CD4-positive, CD25-positive, alpha-beta regulatory T cell (primary cell): Measurements from ENCODE around the gene SGMS1. TPM values are rescaled to one million over a fixed set of nuclear protein-coding genes. Genes with fewer than 3 reads are reported as not detected.
"Not testable (repeated sequence)": the region's sequence is repeated elsewhere in the genome, so short reads cannot be mapped to it uniquely, and the experiment has no call there.

Experiments
- ATAC-seq, 2 donors: fragments of 150-1000 bp; cut with Tn5 transposase; one replicate each; pipeline ENCODE4 v1.10.0; 2021; ENCODE audit warnings: low read depth in 2 of 2, moderate number of reproducible peaks in 2 of 2, moderate library complexity in 1 of 2
- DNase-seq, 3 donors: peaks; one replicate each; pipeline versions ENCODE4 v3.0.0 to v3.0.0-alpha.2; 2012 to 2022; ENCODE audit warnings: mixed read lengths in 1 of 3
- H3K27ac ChIP-seq: one replicate; pipeline ENCODE4 v1.7.0; 2013; ENCODE audit warnings: mild to moderate bottlenecking, low read length; ENCODE audit not compliant: insufficient read depth, poor library complexity, severe bottlenecking
- H3K27me3 ChIP-seq: one replicate; pipeline ENCODE4 v1.7.0; 2013; ENCODE audit warnings: low read length; ENCODE audit not compliant: control insufficient read depth, insufficient read depth
- H3K36me3 ChIP-seq: one replicate; pipeline ENCODE4 v1.7.0; 2013; ENCODE audit warnings: mild to moderate bottlenecking, low read length, moderate library complexity; ENCODE audit not compliant: control insufficient read depth, insufficient read depth
- H3K4me1 ChIP-seq: 2 replicates; pipeline ENCODE4 v1.7.0; 2013; ENCODE audit warnings: mild to moderate bottlenecking, low read length; ENCODE audit not compliant: insufficient read depth, control insufficient read depth, poor library complexity, severe bottlenecking
- H3K4me3 ChIP-seq: one replicate; pipeline ENCODE4 v1.7.0; 2013; ENCODE audit warnings: low read depth, mild to moderate bottlenecking, low read length, moderate library complexity
- H3K9me3 ChIP-seq, 2 experiments: 1 replicate in 1 of 2; 2 replicates in 1 of 2; pipeline ENCODE4 v1.7.0; 2013; ENCODE audit warnings: low read length in 2 of 2, mild to moderate bottlenecking in 1 of 2, moderate library complexity in 1 of 2; ENCODE audit not compliant: control insufficient read depth in 2 of 2
- H3K27ac Mint-ChIP-seq, 3 donors: one replicate each; pipeline ENCODE4 v1.8.0; 2020 to 2022; ENCODE audit warnings: mild to moderate bottlenecking in 3 of 3, mixed read lengths in 3 of 3, moderate library complexity in 2 of 3
- H3K27me3 Mint-ChIP-seq: one replicate; pipeline ENCODE4 v1.8.0; 2022; ENCODE audit warnings: mild to moderate bottlenecking, mixed read lengths
- H3K36me3 Mint-ChIP-seq: one replicate; pipeline ENCODE4 v1.8.0; 2020; ENCODE audit warnings: mixed read lengths
- H3K4me1 Mint-ChIP-seq, 4 donors: one replicate each; pipeline ENCODE4 v1.8.0; 2020 to 2022; ENCODE audit warnings: mixed read lengths in 4 of 4, mild to moderate bottlenecking in 1 of 4
- H3K4me3 Mint-ChIP-seq, 4 donors: one replicate each; pipeline ENCODE4 v1.8.0; 2020 to 2022; ENCODE audit warnings: mild to moderate bottlenecking in 4 of 4, mixed read lengths in 4 of 4, moderate library complexity in 3 of 4
- H3K9me3 Mint-ChIP-seq, 7 donors: one replicate each; pipeline ENCODE4 v1.8.0; 2020 to 2022; ENCODE audit warnings: mixed read lengths in 7 of 7, mild to moderate bottlenecking in 3 of 7, moderate library complexity in 2 of 7
- polyA plus RNA-seq, 4 donors: library from polyadenylated mRNA; unstranded; fragments of 300-500 nt; fragmentation: Illumina TruSeq; gene quantifications; one replicate each; pipeline ENCODE4 v1.2.3, GENCODE V29; 2021
- total RNA-seq: library from RNA; stranded (reverse); gene quantifications from one replicate; pipeline ENCODE4 v1.2.3, GENCODE V29; 2022

SGMS1 gene
- total and polyA plus RNA-seq, 5 donors from 2014 or later: 25.7 to 241 (median 33.0) TPM

- Mint-ChIP-seq H3K4me1 (peaks cover 0 to 18% (median 5%) of the 10 kb centered on the region in 4 donors), H3K4me3 (peak overlapping the region; percentile 80 to 97 (median 88)), H3K27ac (peak overlapping the region; percentile 43 to 88 (median 84))
- not testable (repeated sequence) for H3K4me1 ChIP-seq, H3K27me3 ChIP-seq, H3K27me3 Mint-ChIP-seq, H3K9me3 Mint-ChIP-seq, H3K36me3 ChIP-seq, H3K27ac ChIP-seq, H3K9me3 ChIP-seq, H3K36me3 Mint-ChIP-seq
- H3K4me3 ChIP-seq: peak overlapping the region; percentile 45
- ATAC-seq: peak; percentile 81 to 95
- peak; percentile 24 to 87 (median 64) for DNase-seq
These were observed 36.3 kb upstream of the SGMS1 start for GRCh38 chr10:50659865-50660730.

GRCh38 chr10:50659016-50659864, 35.5 kb upstream of the SGMS1 start:
- not testable (repeated sequence) for H3K4me1 ChIP-seq, ATAC-seq, H3K9me3 Mint-ChIP-seq, H3K36me3 ChIP-seq, DNase-seq, H3K9me3 ChIP-seq, H3K27me3 ChIP-seq, H3K27me3 Mint-ChIP-seq, H3K27ac ChIP-seq, H3K36me3 Mint-ChIP-seq
- Mint-ChIP-seq H3K27ac (peak overlapping the region in 1 of 3 donors; percentile 74), H3K4me3 (peak overlapping the region; percentile 80 to 97 (median 88)), H3K4me1 (peaks cover 0 to 20% (median 7%) of the 10 kb centered on the region in 4 donors)
- peak overlapping the region; percentile 45 for H3K4me3 ChIP-seq

- Histone ChIP-seq H3K27ac (no peak overlapping the region), H3K4me3 (no peak overlapping the region), H3K27me3 (no peaks in the 10 kb centered on the region), H3K9me3 (no peaks in the 10 kb centered on the region), H3K36me3 (no peaks in the 10 kb centered on the region), H3K4me1 (peaks cover 11% of the 10 kb centered on the region)
- Mint-ChIP-seq H3K27ac (no peak overlapping the region), H3K4me1 (peaks cover 8 to 30% (median 13%) of the 10 kb centered on the region in 4 donors), H3K27me3 (no peaks in the 10 kb centered on the region), H3K4me3 (peak overlapping the region; percentile 21 to 46 (median 42)), H3K36me3 (no peaks in the 10 kb centered on the region), H3K9me3 (no peaks in the 10 kb centered on the region)
- no peak for DNase-seq
- no peak for ATAC-seq
These were observed 34.4 kb upstream of the SGMS1 start for GRCh38 chr10:50658165-50658564.

- H3K4me1 ChIP-seq: peaks cover 11% of the 10 kb centered on the region
- H3K27me3 Mint-ChIP-seq: no peaks in the 10 kb centered on the region
- H3K27me3 ChIP-seq: no peaks in the 10 kb centered on the region
- no peak overlapping the region for H3K27ac Mint-ChIP-seq
- H3K27ac ChIP-seq: no peak overlapping the region
- no peaks in the 10 kb centered on the region for H3K9me3 Mint-ChIP-seq
- DNase-seq: no peak
- H3K36me3 Mint-ChIP-seq: no peaks in the 10 kb centered on the region
- H3K4me3 ChIP-seq: no peak overlapping the region
- peak overlapping the region in 1 of 4 donors; percentile 48 for H3K4me3 Mint-ChIP-seq
- peaks cover 13 to 24% (median 16%) of the 10 kb centered on the region in 4 donors for H3K4me1 Mint-ChIP-seq
- no peaks in the 10 kb centered on the region for H3K9me3 ChIP-seq
- no peak for ATAC-seq
- H3K36me3 ChIP-seq: no peaks in the 10 kb centered on the region
These were observed 30.0 kb upstream of the SGMS1 start for GRCh38 chr10:50653758-50654157.

- Mint-ChIP-seq H3K4me1 (peaks cover 13 to 21% (median 16%) of the 10 kb centered on the region in 4 donors), H3K27me3 (no peaks in the 10 kb centered on the region), H3K27ac (peak overlapping the region in 1 of 3 donors; percentile 22), H3K4me3 (peak overlapping the region in 1 of 4 donors; percentile 14), H3K9me3 (no peaks in the 10 kb centered on the region), H3K36me3 (no peaks in the 10 kb centered on the region)
- Histone ChIP-seq H3K27ac (no peak overlapping the region), H3K4me3 (peak overlapping the region; percentile 4), H3K36me3 (no peaks in the 10 kb centered on the region), H3K9me3 (no peaks in the 10 kb centered on the region), H3K4me1 (peaks cover 11% of the 10 kb centered on the region), H3K27me3 (no peaks in the 10 kb centered on the region)
- ATAC-seq (peak; percentile 37 to 66), DNase-seq (peak in 2 of 3 donors; percentile 32 to 40)
These were observed 29.4 kb upstream of the SGMS1 start for GRCh38 chr10:50653142-50653541.

GRCh38 chr10:50651808-50652207, 28.1 kb upstream of the SGMS1 start:
- H3K4me3 Mint-ChIP-seq: no peak overlapping the region
- peaks cover 13 to 21% (median 17%) of the 10 kb centered on the region in 4 donors for H3K4me1 Mint-ChIP-seq
- no peak overlapping the region for H3K27ac ChIP-seq
- no peaks in the 10 kb centered on the region for H3K27me3 Mint-ChIP-seq
- no peak for DNase-seq
- peak overlapping the region in 1 of 3 donors; percentile 26 for H3K27ac Mint-ChIP-seq
- no peak for ATAC-seq
- H3K27me3 ChIP-seq: no peaks in the 10 kb centered on the region
- peaks cover 11% of the 10 kb centered on the region for H3K4me1 ChIP-seq
- no peaks in the 10 kb centered on the region for H3K36me3 Mint-ChIP-seq
- no peaks in the 10 kb centered on the region for H3K36me3 ChIP-seq
- H3K9me3 ChIP-seq: no peaks in the 10 kb centered on the region
- no peaks in the 10 kb centered on the region for H3K9me3 Mint-ChIP-seq
- H3K4me3 ChIP-seq: no peak overlapping the region

GRCh38 chr10:50650481-50650880, 26.7 kb upstream of the SGMS1 start:
- Histone ChIP-seq H3K4me3 (no peak overlapping the region), H3K27ac (no peak overlapping the region), H3K36me3 (no peaks in the 10 kb centered on the region), H3K27me3 (no peaks in the 10 kb centered on the region), H3K4me1 (peaks cover 11% of the 10 kb centered on the region), H3K9me3 (no peaks in the 10 kb centered on the region)
- no peak for ATAC-seq
- Mint-ChIP-seq H3K4me3 (no peak overlapping the region), H3K27ac (peak overlapping the region in 2 of 3 donors; percentile 51 to 71), H3K27me3 (no peaks in the 10 kb centered on the region), H3K4me1 (peaks cover 13 to 21% (median 17%) of the 10 kb centered on the region in 4 donors), H3K36me3 (no peaks in the 10 kb centered on the region), H3K9me3 (no peaks in the 10 kb centered on the region)
- DNase-seq: no peak
